Measurements from ENCODE around the gene OSTC. TPM values are rescaled to one million over a fixed set of nuclear protein-coding genes. Genes with fewer than 3 reads are reported as not detected.

OSTC gene
- total RNA-seq, 1 experiment from 2014 or later, result 202 TPM

GRCh38 chr4:108624263-108625056 lies 25.9 kb upstream of the OSTC start:
- no peaks in the 10 kb centered on the region for H3K27me3 ChIP-seq
- H3K36me3 ChIP-seq, result peaks cover 77% of the 10 kb centered on the region
- no peak for DNase-seq
- H3K4me1 ChIP-seq, result peaks cover 8% of the 10 kb centered on the region; the same call in 1 of the 2 replicates
- no peak overlapping the region for H3K27ac ChIP-seq
- H3K9me3 ChIP-seq (replicated peaks), result no peaks in the 10 kb centered on the region
- no peak overlapping the region for H3K4me3 ChIP-seq

DNA sequence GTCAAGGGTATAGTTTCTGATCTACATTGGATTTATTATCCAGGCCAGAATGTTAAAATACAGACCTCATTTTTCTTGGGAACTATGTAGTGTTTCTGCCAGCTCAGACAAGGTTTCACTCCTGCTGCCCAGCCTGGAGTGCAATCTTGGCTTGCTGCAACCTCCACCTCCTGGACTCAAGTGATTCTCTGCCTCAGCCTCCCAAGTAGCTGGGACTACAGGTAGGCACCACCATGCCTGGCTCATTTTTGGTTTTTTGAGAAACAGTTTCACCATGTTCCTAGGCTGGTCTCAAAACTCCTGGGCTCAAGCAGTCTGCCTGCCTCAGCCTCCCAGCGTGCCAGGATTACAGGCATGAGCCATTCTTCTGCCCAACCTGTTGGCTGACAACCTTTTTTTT lies 24.3 kb upstream of the OSTC start:
- Histone ChIP-seq H3K9me3 (replicated peaks) (no peaks in the 10 kb centered on the region), H3K36me3 (peaks cover 88% of the 10 kb centered on the region), H3K27ac (no peak overlapping the region), H3K4me1 (peaks cover 8% of the 10 kb centered on the region; the same call in 1 of the 2 replicates), H3K27me3 (no peaks in the 10 kb centered on the region), H3K4me3 (no peak overlapping the region)
- DNase-seq, result no peak

- DNase-seq, result no peak
- no peaks in the 10 kb centered on the region for H3K9me3 ChIP-seq (replicated peaks)
- H3K4me3 ChIP-seq, result no peak overlapping the region
- H3K36me3 ChIP-seq, result peaks cover 90% of the 10 kb centered on the region
- H3K27me3 ChIP-seq, result no peaks in the 10 kb centered on the region
- H3K27ac ChIP-seq, result no peak overlapping the region
- no peaks in the 10 kb centered on the region for H3K4me1 ChIP-seq
These were observed 22.0 kb upstream of the OSTC start for GRCh38 chr4:108628411-108628810.

GRCh38 chr4:108635070-108635655 lies 15.2 kb upstream of the OSTC start:
- peaks cover 49% of the 10 kb centered on the region for H3K36me3 ChIP-seq
- no peaks in the 10 kb centered on the region for H3K27me3 ChIP-seq
- DNase-seq, result no peak
- H3K4me1 ChIP-seq, result no peaks in the 10 kb centered on the region
- H3K27ac ChIP-seq, result no peak overlapping the region
- H3K9me3 ChIP-seq (replicated peaks), result no peaks in the 10 kb centered on the region
- H3K4me3 ChIP-seq, result no peak overlapping the region

DNA sequence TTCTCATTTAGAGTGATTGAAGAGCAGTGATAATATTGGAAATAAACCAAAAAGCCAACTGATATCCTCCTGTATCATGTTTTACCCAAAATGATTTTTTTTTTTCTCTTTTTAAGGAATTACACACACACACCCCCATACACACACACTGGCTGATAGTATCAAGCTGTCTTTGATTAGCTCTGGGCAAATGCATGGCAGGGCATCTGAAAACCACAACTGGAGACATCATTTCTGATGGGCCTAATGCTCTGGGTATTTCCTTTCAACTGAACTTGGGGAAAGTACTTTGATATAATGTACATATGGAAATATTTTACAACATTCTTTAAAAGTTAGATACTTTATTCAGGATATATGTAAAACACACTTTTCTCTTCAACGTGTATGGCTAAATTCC lies 14.2 kb upstream of the OSTC start:
- DNase-seq, result no peak
- Histone ChIP-seq H3K9me3 (replicated peaks) (no peaks in the 10 kb centered on the region), H3K36me3 (peaks cover 41% of the 10 kb centered on the region), H3K4me1 (no peaks in the 10 kb centered on the region), H3K27me3 (no peaks in the 10 kb centered on the region), H3K4me3 (no peak overlapping the region), H3K27ac (no peak overlapping the region)

- H3K27me3 ChIP-seq, result no peaks in the 10 kb centered on the region
- H3K36me3 ChIP-seq, result peaks cover 25% of the 10 kb centered on the region
- no peaks in the 10 kb centered on the region for H3K9me3 ChIP-seq (replicated peaks)
- H3K4me3 ChIP-seq, result no peak overlapping the region
- no peak overlapping the region for H3K27ac ChIP-seq
- no peaks in the 10 kb centered on the region for H3K4me1 ChIP-seq
- peak in 1 of 2 experiments; percentile 31 for DNase-seq
These were observed 12.5 kb upstream of the OSTC start for GRCh38 chr4:108637856-108638255.

DNA sequence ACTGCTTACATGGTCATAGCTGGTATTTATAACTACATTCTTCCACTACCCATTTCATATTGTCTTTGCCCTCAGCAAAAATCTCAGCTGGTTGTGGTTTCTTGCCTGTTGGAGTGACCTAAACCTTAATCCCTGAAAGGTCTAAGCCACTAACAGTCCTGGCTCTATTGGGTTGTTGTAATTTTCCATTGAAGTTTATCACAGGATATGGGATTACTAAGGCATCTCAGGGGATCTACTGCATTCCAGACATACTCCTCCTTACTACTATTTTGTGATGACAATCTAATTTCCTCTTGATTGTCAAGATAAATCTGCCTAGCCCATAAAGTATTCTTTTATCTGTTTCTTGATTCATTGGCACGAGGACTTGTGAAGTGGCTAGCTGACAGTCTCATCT lies 6.2 kb upstream of the OSTC start:
- Histone ChIP-seq H3K27ac (peak overlapping the region; percentile 21), H3K36me3 (no peaks in the 10 kb centered on the region), H3K27me3 (no peaks in the 10 kb centered on the region), H3K9me3 (replicated peaks) (no peaks in the 10 kb centered on the region), H3K4me3 (no peak overlapping the region), H3K4me1 (peaks cover 27% of the 10 kb centered on the region)
- peak; percentile 71 to 84 for DNase-seq

- peaks cover 27% of the 10 kb centered on the region for H3K4me1 ChIP-seq
- no peaks in the 10 kb centered on the region for H3K36me3 ChIP-seq
- peak; percentile 75 to 88 for DNase-seq
- peak overlapping the region; percentile 63 for H3K27ac ChIP-seq
- H3K27me3 ChIP-seq, result no peaks in the 10 kb centered on the region
- H3K9me3 ChIP-seq (replicated peaks), result no peaks in the 10 kb centered on the region
- no peak overlapping the region for H3K4me3 ChIP-seq
These were observed 3.7 kb upstream of the OSTC start for GRCh38 chr4:108646706-108647105.

DNA sequence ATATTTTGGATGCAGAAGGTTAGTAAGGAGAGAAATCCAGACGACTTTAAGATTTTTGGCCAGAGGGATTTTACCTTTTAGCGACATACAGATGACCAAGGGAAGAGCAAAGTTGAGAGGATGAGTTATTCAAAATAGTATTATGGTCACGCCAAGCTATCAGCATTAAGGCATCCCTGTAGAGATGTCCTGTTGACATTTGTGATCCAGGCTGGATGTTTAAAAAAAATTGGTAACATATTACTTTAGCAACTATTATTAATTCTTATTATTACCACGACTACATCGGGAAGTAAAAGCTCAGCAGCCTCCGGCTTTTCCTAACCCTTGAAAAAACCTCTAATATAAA lies 562 bp upstream of the OSTC start:
- no peak for DNase-seq
- no peaks in the 10 kb centered on the region for H3K36me3 ChIP-seq
- peak overlapping the region; percentile 91 for H3K4me3 ChIP-seq
- H3K4me1 ChIP-seq, result peaks cover 16% of the 10 kb centered on the region
- no peaks in the 10 kb centered on the region for H3K9me3 ChIP-seq (replicated peaks)
- peak overlapping the region; percentile 97 for H3K27ac ChIP-seq
- no peaks in the 10 kb centered on the region for H3K27me3 ChIP-seq

DNA sequence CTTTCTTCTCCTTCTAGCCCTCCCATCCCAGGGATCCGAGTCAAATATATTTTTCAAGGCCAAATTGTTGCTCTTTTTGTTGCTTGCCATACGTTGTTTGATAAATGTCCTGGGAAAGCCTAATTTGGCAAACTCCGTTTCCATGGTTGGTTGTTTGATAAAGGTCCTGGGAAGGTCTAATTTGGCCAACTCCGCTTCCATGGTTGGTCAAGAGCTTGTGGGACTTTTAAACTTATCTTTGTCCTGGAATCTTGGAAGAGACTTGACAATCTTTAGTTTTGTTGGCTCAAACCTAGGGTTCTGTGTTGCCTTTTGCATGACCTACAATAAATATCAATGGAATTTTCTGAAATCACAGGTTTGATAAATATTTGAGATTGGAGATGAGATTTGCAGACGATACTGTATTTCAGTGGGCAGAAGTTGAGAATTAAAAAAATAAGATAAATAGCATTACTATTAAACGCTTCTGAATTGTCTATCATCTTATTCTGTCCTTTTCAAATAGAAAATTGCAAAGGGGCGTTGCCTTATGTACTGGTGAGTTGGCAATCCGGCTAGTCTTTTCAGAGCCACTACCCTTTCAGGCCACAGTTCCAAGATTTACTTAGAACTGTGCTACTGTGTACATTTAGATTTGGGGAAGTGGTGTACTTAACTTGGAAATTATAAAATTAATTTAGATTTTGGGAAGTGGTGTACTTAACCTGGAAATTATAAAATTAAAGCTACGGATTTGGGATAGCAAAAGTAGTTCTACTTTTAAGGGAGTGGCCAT lies 804 bp downstream of the OSTC start:
- Histone ChIP-seq H3K9me3 (replicated peaks) (no peaks in the 10 kb centered on the region), H3K27me3 (no peaks in the 10 kb centered on the region), H3K27ac (peak overlapping the region; percentile 97), H3K4me1 (peaks cover 12% of the 10 kb centered on the region), H3K36me3 (peaks cover 11% of the 10 kb centered on the region), H3K4me3 (peak overlapping the region; percentile 91)
- DNase-seq, result peak in 1 of 2 experiments; percentile 36

DNA sequence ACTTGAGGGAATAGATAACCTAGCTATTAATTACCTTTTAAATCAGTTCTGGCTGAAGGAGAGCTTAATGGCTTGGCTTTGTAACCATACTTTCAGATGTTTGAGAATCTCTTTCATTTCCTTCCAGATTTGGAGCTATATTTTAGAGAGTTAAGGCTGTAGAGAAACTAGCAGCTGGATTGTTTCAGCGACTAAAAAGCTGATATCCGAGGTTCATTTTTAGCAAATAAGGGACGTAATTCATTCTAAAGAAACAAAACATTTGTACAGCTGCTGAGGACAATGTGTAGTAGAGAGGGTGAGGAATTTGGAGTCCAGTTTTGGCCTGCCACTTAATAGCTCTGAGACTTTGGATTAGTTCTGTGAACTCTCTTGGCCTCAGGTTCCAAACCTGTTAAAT lies 12.2 kb downstream of the OSTC start:
- Histone ChIP-seq H3K4me3 (no peak overlapping the region), H3K27me3 (no peaks in the 10 kb centered on the region), H3K36me3 (peaks cover 61% of the 10 kb centered on the region), H3K4me1 (no peaks in the 10 kb centered on the region), H3K27ac (no peak overlapping the region), H3K9me3 (replicated peaks) (no peaks in the 10 kb centered on the region)
- DNase-seq, result no peak

DNA sequence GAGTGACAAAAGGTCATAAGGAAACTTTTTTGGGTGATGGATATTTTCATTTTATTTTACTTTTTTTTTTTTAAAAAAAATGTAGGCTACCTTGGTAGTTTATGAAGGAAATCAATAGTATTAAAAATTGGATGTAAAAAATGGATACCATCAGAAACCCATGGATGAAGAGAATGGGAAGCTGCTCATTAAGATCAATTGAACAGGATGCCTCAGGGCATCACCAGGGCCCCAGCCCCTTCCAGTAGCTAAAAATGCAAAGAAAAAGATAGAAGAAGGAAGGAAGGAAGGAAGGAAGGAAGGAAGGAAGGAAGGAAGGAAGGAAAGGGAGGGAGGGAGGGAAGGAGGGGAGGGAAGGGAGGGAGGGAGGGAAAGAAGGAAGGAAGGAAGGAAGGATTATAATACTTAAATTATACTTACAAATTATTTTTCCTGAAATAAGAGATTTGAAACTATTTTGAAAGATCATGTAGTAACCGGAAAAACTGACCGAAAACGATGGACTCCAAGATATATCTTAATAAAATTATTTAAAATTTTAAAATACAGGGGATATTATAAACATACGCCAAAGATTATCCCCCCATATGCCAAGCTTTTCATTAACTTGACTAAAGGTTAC lies 24.1 kb downstream of the OSTC start:
- no peak overlapping the region for H3K4me3 ChIP-seq
- H3K4me1 ChIP-seq, result no peaks in the 10 kb centered on the region
- no peak for DNase-seq
- no peaks in the 10 kb centered on the region for H3K36me3 ChIP-seq
- H3K27me3 ChIP-seq, result no peaks in the 10 kb centered on the region
- no peak overlapping the region for H3K27ac ChIP-seq
- no peaks in the 10 kb centered on the region for H3K9me3 ChIP-seq (replicated peaks)

DNA sequence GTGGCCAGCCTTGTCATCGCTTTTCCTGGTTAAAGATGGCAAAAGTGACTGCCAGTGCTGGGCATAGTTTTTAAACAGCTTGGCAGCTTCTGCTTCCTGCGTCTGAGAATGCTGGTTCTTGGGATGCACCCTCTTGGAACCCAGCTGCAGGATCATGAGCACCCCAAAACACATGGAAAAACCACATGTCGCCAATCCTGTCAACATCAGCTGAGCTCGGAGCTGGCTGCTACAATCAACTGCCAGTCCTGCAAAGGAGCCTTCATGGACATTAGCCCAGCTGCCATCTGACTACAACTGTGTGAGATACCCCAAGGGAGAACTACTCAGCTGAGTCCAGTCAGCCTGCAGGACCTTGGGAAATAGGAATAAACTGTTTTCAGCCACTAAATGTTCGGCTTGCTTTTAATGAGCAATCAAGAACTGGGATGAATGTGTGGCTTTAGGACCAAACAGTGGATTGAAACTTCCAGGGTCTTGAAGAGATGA lies 31.0 kb downstream of the OSTC start:
- H3K4me1 ChIP-seq, result no peaks in the 10 kb centered on the region
- peak; percentile 2 to 10 for DNase-seq
- H3K4me3 ChIP-seq, result no peak overlapping the region
- H3K27me3 ChIP-seq, result no peaks in the 10 kb centered on the region
- H3K36me3 ChIP-seq, result no peaks in the 10 kb centered on the region
- no peak overlapping the region for H3K27ac ChIP-seq
- H3K9me3 ChIP-seq (replicated peaks), result no peaks in the 10 kb centered on the region

DNA sequence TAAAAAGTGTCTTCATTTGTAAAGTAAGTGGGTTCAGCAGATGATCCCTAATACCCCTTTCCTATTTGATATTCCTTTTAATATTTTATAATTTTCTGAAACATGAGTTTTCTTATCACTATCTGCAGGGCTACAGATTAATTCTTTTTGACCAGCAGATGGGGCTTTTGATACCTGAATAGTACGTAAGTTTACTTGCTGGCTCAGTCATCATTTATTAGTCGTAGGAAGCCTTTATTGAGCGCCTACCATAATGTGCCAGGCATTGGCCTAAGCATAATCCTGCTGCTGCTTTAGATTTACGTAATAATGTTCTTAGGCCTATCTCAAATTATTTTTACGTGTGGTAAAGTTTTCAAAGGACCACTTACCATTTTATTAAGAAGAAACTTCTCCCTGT lies 33.1 kb downstream of the OSTC start:
- DNase-seq, result peak in 1 of 2 experiments; percentile 48
- no peaks in the 10 kb centered on the region for H3K27me3 ChIP-seq
- no peaks in the 10 kb centered on the region for H3K9me3 ChIP-seq (replicated peaks)
- H3K4me1 ChIP-seq, result no peaks in the 10 kb centered on the region
- no peak overlapping the region for H3K4me3 ChIP-seq
- H3K36me3 ChIP-seq, result no peaks in the 10 kb centered on the region
- no peak overlapping the region for H3K27ac ChIP-seq

Data from SJCRH30 (cell line).